Stimulated activated CD4-positive, alpha-beta T cell treated with anti-CD3 and anti-CD28 coated beads, Interleukin-1b, Interleukin-23, amount 100 ng/mL, for 48 hours (primary cell): ENCODE results near the gene PAEP.

Source experiments
- DNase-seq: peaks from one replicate; pipeline ENCODE4 v3.0.0-alpha.2; 2020

The PAEP gene

GRCh38 chr9:135604437-135605237 lies 43.1 kb downstream of the PAEP start:
- DNase-seq, result no peak

- DNase-seq, result no peak
These were observed 43.8 kb downstream of the PAEP start for GRCh38 chr9:135605238-135605781.

GRCh38 chr9:135606885-135607259 lies 45.3 kb downstream of the PAEP start:
- DNase-seq, result no peak

- DNase-seq, result no peak
These were observed 46.1 kb downstream of the PAEP start for GRCh38 chr9:135607401-135608293.

- DNase-seq, result no peak
These were observed 46.9 kb downstream of the PAEP start for GRCh38 chr9:135608294-135608998.

- DNase-seq, result no peak
These were observed 47.4 kb downstream of the PAEP start for GRCh38 chr9:135608999-135609317.

- no peak for DNase-seq
These were observed 47.9 kb downstream of the PAEP start for GRCh38 chr9:135609366-135609955.

- no peak for DNase-seq
These were observed 49.0 kb downstream of the PAEP start for GRCh38 chr9:135610290-135611141.

GRCh38 chr9:135611142-135611874 lies 49.8 kb downstream of the PAEP start:
- no peak for DNase-seq

- no peak for DNase-seq
These were observed 50.3 kb downstream of the PAEP start for GRCh38 chr9:135611875-135612209.

GRCh38 chr9:135612437-135612836 lies 50.9 kb downstream of the PAEP start:
- DNase-seq, result no peak

- DNase-seq, result no peak
These were observed 51.7 kb downstream of the PAEP start for GRCh38 chr9:135612981-135613910.

- no peak for DNase-seq
These were observed 52.6 kb downstream of the PAEP start for GRCh38 chr9:135613946-135614805.

GRCh38 chr9:135614821-135615665 lies 53.5 kb downstream of the PAEP start:
- no peak for DNase-seq

- DNase-seq, result no peak
These were observed 54.4 kb downstream of the PAEP start for GRCh38 chr9:135615666-135616618.
